ENCODE data around the gene SOS1.

SOS1 gene

GRCh38 chr2:39108377-39108776, 12.5 kb downstream of the SOS1 start:
- no peak for DNase-seq (ENCODE audit: low read depth)
- H3K4me3 ChIP-seq (ENCODE audit: control insufficient read depth, low read depth, low read length) = no peak overlapping the region
- no peak for TF ChIP-seq CTCF (conservative IDR thresholded peaks at IDR 0.05; ENCODE audit: control insufficient read depth, insufficient read depth, low read depth, low read length)

- TF ChIP-seq CTCF (conservative IDR thresholded peaks at IDR 0.05; ENCODE audit: control insufficient read depth, insufficient read depth, low read depth, low read length) = no peak
- H3K4me3 ChIP-seq (ENCODE audit: control insufficient read depth, low read depth, low read length) = no peak overlapping the region
- DNase-seq (ENCODE audit: low read depth) = no peak
Observed at GRCh38 chr2:39107724-39108273, 13.1 kb downstream of the SOS1 start.

- TF ChIP-seq CTCF (conservative IDR thresholded peaks at IDR 0.05; ENCODE audit: control insufficient read depth, insufficient read depth, low read depth, low read length) = no peak
- H3K4me3 ChIP-seq (ENCODE audit: control insufficient read depth, low read depth, low read length) = no peak overlapping the region
- DNase-seq (ENCODE audit: low read depth) = peak; percentile 39
Observed at GRCh38 chr2:39107156-39107555, 13.7 kb downstream of the SOS1 start.

- peak; percentile 22 for DNase-seq (ENCODE audit: low read depth)
- TF ChIP-seq CTCF (conservative IDR thresholded peaks at IDR 0.05; ENCODE audit: control insufficient read depth, insufficient read depth, low read depth, low read length) = no peak
- no peak overlapping the region for H3K4me3 ChIP-seq (ENCODE audit: control insufficient read depth, low read depth, low read length)
Observed at GRCh38 chr2:39099870-39100728, 20.8 kb downstream of the SOS1 start.

- DNase-seq (ENCODE audit: low read depth) = no peak
- H3K4me3 ChIP-seq (ENCODE audit: control insufficient read depth, low read depth, low read length) = no peak overlapping the region
- no peak for TF ChIP-seq CTCF (conservative IDR thresholded peaks at IDR 0.05; ENCODE audit: control insufficient read depth, insufficient read depth, low read depth, low read length)
Observed at GRCh38 chr2:39099310-39099869, 21.5 kb downstream of the SOS1 start.

- no peak for TF ChIP-seq CTCF (conservative IDR thresholded peaks at IDR 0.05; ENCODE audit: control insufficient read depth, insufficient read depth, low read depth, low read length)
- no peak for DNase-seq (ENCODE audit: low read depth)
- no peak overlapping the region for H3K4me3 ChIP-seq (ENCODE audit: control insufficient read depth, low read depth, low read length)
Observed at GRCh38 chr2:39095624-39096023, 25.2 kb downstream of the SOS1 start.
